K562 (cell line): Measurements from ENCODE around the gene FBN1. TPM values are rescaled to one million over a fixed set of nuclear protein-coding genes. Genes with fewer than 3 reads are reported as not detected.

ENCODE experiments used
- ATAC-seq: fragments of 200-7000 bp; cut with Tn5 transposase; 3 replicates; pipeline ENCODE4 v1.9.1; 2020; ENCODE audit warnings: moderate library complexity
- BruUV-seq: library from RNA; stranded (reverse); fragments of 400-500 nt; replicated peaks from 2 replicates; lab custom pipeline; 2021; lab: Mats Ljungman, UMichigan
- CTCF ChIA-PET: fragments of 300-600 bp; formaldehyde crosslinking; extraction: SDS; loops from one replicate; lab custom pipeline; 2021; ENCODE audit warnings: low intra/inter-chr PET ratio; lab: Yijun Ruan, JAX
- POLR2A ChIA-PET: fragments of 300-600, 350-650 bp; sonication (Branson Sonifier 250); formaldehyde crosslinking; extraction: SDS; loops from one replicate; lab custom pipeline; 2021; ENCODE audit warnings: antibody characterized with exemption, inconsistent platforms; lab: Yijun Ruan, JAX
- DNase-seq, 4 experiments: peaks; one replicate each; pipeline versions ENCODE4 v3.0.0 to v3.0.0-alpha.2; 2011 to 2018; ENCODE audit warnings: low spot score in 3 of 4, mixed read lengths in 3 of 4; ENCODE audit errors: extremely low read depth in 1 of 4
- FAIRE-seq: peaks from 2 replicates; lab custom pipeline; 2011; peaks lifted over from hg19 to GRCh38; lab: Jason Lieb, UNC
- H2AFZ ChIP-seq: 2 replicates; pipeline ENCODE4 v1.6.0; 2011; ENCODE audit warnings: low read depth, low read length, control low read depth, inconsistent platforms
- H3K27ac ChIP-seq: fragments of 200-600 bp; 3 replicates; pipeline ENCODE4 v1.8.0; 2011; ENCODE audit warnings: low read depth, mild to moderate bottlenecking, control low read depth, inconsistent platforms, low read length, moderate library complexity, mixed read lengths; ENCODE audit errors: extremely low read depth
- H3K27me3 ChIP-seq, 2 experiments: fragments of 300-600 bp in 1 of 2; 2 replicates in 1 of 2; 3 replicates in 1 of 2; pipeline versions ENCODE4 v1.6.0 to v1.8.0; 2011; ENCODE audit warnings: inconsistent platforms in 2 of 2, low read length in 2 of 2, mild to moderate bottlenecking in 1 of 2, mixed read lengths in 1 of 2, moderate library complexity in 1 of 2; ENCODE audit not compliant: control insufficient read depth in 2 of 2, insufficient read depth in 2 of 2
- H3K36me3 ChIP-seq: fragments of 300-600 bp; 3 replicates; pipeline ENCODE4 v1.8.0; 2011; ENCODE audit warnings: mild to moderate bottlenecking, low read length, inconsistent platforms; ENCODE audit not compliant: control insufficient read depth, insufficient read depth
- H3K4me1 ChIP-seq, 2 experiments: fragments of 200-600 bp in 1 of 2; replicated peaks in 1 of 2; 2 replicates in 1 of 2; 3 replicates in 1 of 2; pipeline versions ENCODE4 v1.5.1 to v1.8.0; 2011; ENCODE audit warnings: inconsistent platforms in 2 of 2, low read length in 2 of 2, mild to moderate bottlenecking in 1 of 2, mixed read lengths in 1 of 2, moderate library complexity in 1 of 2; ENCODE audit not compliant: control insufficient read depth in 2 of 2, insufficient read depth in 2 of 2
- H3K4me2 ChIP-seq: 2 replicates; pipeline ENCODE4 v1.6.1; 2011; ENCODE audit warnings: low read length, control low read depth, inconsistent platforms, mixed read lengths; ENCODE audit not compliant: insufficient read depth
- H3K4me3 ChIP-seq: fragments of 200-600 bp; sonication (generic), shearing (Covaris generic); 2 replicates; pipeline ENCODE4 v1.5.1; 2016; ENCODE audit warnings: control low read depth, inconsistent platforms
- H3K79me2 ChIP-seq: fragments of 200-600 bp; 3 replicates; pipeline ENCODE4 v1.8.0; 2011; ENCODE audit warnings: low read length, inconsistent platforms; ENCODE audit not compliant: control insufficient read depth, insufficient read depth
- H3K9ac ChIP-seq, 2 experiments: 2 replicates each; pipeline versions ENCODE4 v1.6.0 to v1.6.1; 2011; ENCODE audit warnings: low read depth in 2 of 2, low read length in 2 of 2, control low read depth in 1 of 2, inconsistent platforms in 1 of 2, mild to moderate bottlenecking in 1 of 2, mixed read lengths in 1 of 2; ENCODE audit not compliant: insufficient read depth in 1 of 2
- H3K9me1 ChIP-seq: one replicate; pipeline ENCODE4 v1.6.0; 2011; ENCODE audit warnings: inconsistent platforms, mild to moderate bottlenecking, low read length, moderate library complexity; ENCODE audit not compliant: control insufficient read depth, insufficient read depth
- H3K9me3 ChIP-seq: replicated peaks from 2 replicates; pipeline ENCODE4 v1.5.1; 2011; ENCODE audit warnings: low read depth, low read length, inconsistent platforms; ENCODE audit not compliant: control insufficient read depth, insufficient read depth
- H4K20me1 ChIP-seq: replicated peaks from 2 replicates; pipeline ENCODE4 v1.6.1; 2011; ENCODE audit warnings: low read length, inconsistent platforms, mixed read lengths; ENCODE audit not compliant: control insufficient read depth, insufficient read depth
- ZFPM2 ChIP-seq: fragments of 250-450 bp; sonication (Bioruptor Pico); IDR thresholded peaks from 2 replicates; pipeline ENCODE4 v1.5.1; 2022; ENCODE audit warnings: mild to moderate bottlenecking
- in situ Hi-C: fragments of 300-500 bp; cut with MboI; formaldehyde crosslinking; loops from 4 replicates; pipeline ENCODE4 v1.15.0; 2018; ENCODE audit warnings: inconsistent platforms, mixed read lengths
- intact Hi-C: fragments of 100-400 bp; cut with micrococcal nuclease; formaldehyde crosslinking; loops from 2 replicates; pipeline ENCODE4 v1.14.2; 2022
- polyA plus RNA-seq, 8 experiments: library from polyadenylated mRNA; depleted of rRNA in 4 of 8; stranded (reverse) in 5 of 8; unstranded in 3 of 8; fragments of >200 nt; fragmentation: Nextera tagmentation in 2 of 8; fragmentation: Illumina TruSeq in 1 of 8; extraction: Ambion mirVana in 2 of 8; extraction: Trizol in 1 of 8; gene quantifications; 2 replicates each; pipeline versions ENCODE4 v1.2.1 to v1.2.3, GENCODE V29; 2011 to 2014; ENCODE audit warnings: inconsistent platforms in 1 of 8, missing spikeins in 1 of 8
- total RNA-seq, 7 experiments: library from RNA; depleted of rRNA in 6 of 7; stranded (reverse); fragments of >200 nt in 6 of 7; fragmentation: Illumina TruSeq in 2 of 7; extraction: Trizol in 2 of 7; gene quantifications; 2 replicates each; pipeline versions ENCODE4 v1.2.1 to v1.2.3, GENCODE V29; 2011 to 2021; ENCODE audit warnings: low replicate concordance in 1 of 7
- TF ChIP-seq, protein P1 (sequence below): fragments of 450-650 bp; IDR thresholded peaks from 2 replicates; pipeline ENCODE4 v1.6.1; 2016; ENCODE audit warnings: low read depth

The FBN1 gene
- total and polyA plus RNA-seq, 9 of the 15 experiments (the other 6 are each of a cell fraction or from before 2014, with no cell fraction given): 0.15 to 1.2 (median 0.60) TPM

GRCh38 chr15:48532946-48533345 lies 112.6 kb downstream of the FBN1 start:
- intact Hi-C loops: no loop called here

More at GRCh38 chr15:48532946-48533345, 112.6 kb downstream of the FBN1 start:
- no TSS peak for BruUV-seq
- Histone ChIP-seq H3K36me3 (no peaks in the 10 kb centered on the region), H3K9ac (no peak overlapping the region), H3K27me3 (no peaks in the 10 kb centered on the region; a peak in 3 of 5 replicates), H2AFZ (no peak overlapping the region), H3K27ac (no peak overlapping the region), H3K4me3 (no peak overlapping the region), H3K4me2 (no peak overlapping the region), H3K4me1 (no peaks in the 10 kb centered on the region), H3K9me1 (no peaks in the 10 kb centered on the region), H3K9me3 (no peaks in the 10 kb centered on the region), H4K20me1 (no peaks in the 10 kb centered on the region), H3K79me2 (no peaks in the 10 kb centered on the region)
- TF ChIP-seq, protein P1, sequence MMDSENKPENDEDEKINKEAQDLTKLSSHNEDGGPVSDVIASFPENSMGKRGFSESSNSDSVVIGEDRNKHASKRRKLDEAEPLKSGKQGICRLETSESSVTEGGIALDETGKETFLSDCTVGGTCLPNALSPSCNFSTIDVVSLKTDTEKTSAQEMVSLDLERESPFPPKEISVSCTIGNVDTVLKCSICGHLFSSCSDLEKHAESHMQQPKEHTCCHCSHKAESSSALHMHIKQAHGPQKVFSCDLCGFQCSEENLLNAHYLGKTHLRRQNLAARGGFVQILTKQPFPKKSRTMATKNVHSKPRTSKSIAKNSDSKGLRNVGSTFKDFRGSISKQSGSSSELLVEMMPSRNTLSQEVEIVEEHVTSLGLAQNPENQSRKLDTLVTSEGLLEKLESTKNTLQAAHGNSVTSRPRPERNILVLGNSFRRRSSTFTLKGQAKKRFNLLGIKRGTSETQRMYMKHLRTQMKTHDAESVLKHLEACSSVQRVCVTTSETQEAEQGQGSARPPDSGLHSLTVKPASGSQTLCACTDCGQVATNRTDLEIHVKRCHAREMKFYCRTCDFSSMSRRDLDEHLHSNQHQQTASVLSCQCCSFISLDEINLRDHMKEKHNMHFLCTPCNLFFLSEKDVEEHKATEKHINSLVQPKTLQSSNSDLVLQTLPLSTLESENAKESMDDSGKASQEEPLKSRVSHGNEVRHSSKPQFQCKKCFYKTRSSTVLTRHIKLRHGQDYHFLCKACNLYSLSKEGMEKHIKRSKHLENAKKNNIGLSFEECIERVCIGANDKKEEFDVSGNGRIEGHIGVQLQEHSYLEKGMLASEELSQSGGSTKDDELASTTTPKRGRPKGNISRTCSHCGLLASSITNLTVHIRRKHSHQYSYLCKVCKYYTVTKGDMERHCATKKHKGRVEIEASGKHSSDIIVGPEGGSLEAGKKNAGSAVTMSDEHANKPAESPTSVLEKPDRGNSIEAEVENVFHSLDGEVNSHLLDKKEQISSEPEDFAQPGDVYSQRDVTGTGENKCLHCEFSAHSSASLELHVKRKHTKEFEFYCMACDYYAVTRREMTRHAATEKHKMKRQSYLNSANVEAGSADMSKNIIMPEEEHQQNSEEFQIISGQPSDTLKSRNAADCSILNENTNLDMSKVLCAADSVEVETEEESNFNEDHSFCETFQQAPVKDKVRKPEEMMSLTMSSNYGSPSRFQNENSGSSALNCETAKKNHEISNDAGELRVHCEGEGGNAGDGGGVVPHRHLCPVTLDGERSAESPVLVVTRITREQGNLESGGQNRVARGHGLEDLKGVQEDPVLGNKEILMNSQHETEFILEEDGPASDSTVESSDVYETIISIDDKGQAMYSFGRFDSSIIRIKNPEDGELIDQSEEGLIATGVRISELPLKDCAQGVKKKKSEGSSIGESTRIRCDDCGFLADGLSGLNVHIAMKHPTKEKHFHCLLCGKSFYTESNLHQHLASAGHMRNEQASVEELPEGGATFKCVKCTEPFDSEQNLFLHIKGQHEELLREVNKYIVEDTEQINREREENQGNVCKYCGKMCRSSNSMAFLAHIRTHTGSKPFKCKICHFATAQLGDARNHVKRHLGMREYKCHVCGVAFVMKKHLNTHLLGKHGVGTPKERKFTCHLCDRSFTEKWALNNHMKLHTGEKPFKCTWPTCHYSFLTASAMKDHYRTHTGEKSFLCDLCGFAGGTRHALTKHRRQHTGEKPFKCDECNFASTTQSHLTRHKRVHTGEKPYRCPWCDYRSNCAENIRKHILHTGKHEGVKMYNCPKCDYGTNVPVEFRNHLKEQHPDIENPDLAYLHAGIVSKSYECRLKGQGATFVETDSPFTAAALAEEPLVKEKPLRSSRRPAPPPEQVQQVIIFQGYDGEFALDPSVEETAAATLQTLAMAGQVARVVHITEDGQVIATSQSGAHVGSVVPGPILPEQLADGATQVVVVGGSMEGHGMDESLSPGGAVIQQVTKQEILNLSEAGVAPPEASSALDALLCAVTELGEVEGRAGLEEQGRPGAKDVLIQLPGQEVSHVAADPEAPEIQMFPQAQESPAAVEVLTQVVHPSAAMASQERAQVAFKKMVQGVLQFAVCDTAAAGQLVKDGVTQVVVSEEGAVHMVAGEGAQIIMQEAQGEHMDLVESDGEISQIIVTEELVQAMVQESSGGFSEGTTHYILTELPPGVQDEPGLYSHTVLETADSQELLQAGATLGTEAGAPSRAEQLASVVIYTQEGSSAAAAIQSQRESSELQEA: no peak
- TF ChIP-seq ZFPM2 (CRISPR knock-in tag): no peak
- POLR2A ChIA-PET: no interaction called here
- FAIRE-seq: no peak
- DNase-seq: no peak
- CTCF ChIA-PET: no interaction called here
- ATAC-seq: no peak
- in situ Hi-C loops: no loop called here
